Breast epithelium (tissue), 3 donors: ENCODE measurements around the gene CISH.

Source experiments
- POLR2A ChIP-seq: fragments of 450-650 bp; IDR thresholded peaks from one replicate; pipeline ENCODE4 v1.6.1; 2016; ENCODE audit warnings: antibody characterized with exemption, mild to moderate bottlenecking, moderate library complexity
- TF ChIP-seq, protein P1 (sequence below), 3 donors: fragments of 450-650 bp; IDR thresholded peaks; one replicate each; pipeline ENCODE4 v1.5.1; 2016 to 2017; ENCODE audit warnings: antibody characterized with exemption in 3 of 3, mild to moderate bottlenecking in 3 of 3, moderate library complexity in 3 of 3

DNA sequence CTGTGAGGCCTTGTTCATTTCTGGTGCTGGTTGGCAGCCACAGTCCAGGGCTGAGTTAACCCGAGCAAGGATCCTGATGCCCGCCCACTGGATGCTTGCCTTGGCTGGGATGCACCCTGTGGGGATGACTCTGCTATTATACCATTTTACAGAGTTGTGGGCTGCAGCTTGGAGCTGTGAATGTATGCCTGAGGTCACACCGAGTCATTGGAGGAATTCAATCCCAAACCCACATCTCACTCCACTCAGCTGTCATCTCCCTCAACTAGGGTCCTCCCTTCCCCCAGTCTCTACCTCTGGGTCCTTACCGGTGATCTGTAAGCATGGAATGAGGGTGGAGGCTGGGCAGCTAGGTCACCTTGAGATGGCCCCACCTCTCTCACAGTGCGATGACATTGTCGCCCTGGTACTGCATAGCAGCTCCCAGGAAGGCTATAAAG is 27.5 kb upstream of the CISH start:
- TF ChIP-seq, protein P1, sequence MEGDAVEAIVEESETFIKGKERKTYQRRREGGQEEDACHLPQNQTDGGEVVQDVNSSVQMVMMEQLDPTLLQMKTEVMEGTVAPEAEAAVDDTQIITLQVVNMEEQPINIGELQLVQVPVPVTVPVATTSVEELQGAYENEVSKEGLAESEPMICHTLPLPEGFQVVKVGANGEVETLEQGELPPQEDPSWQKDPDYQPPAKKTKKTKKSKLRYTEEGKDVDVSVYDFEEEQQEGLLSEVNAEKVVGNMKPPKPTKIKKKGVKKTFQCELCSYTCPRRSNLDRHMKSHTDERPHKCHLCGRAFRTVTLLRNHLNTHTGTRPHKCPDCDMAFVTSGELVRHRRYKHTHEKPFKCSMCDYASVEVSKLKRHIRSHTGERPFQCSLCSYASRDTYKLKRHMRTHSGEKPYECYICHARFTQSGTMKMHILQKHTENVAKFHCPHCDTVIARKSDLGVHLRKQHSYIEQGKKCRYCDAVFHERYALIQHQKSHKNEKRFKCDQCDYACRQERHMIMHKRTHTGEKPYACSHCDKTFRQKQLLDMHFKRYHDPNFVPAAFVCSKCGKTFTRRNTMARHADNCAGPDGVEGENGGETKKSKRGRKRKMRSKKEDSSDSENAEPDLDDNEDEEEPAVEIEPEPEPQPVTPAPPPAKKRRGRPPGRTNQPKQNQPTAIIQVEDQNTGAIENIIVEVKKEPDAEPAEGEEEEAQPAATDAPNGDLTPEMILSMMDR (IDR thresholded peaks at IDR 0.05): no peak
- TF ChIP-seq POLR2A: no peak
